Right lobe of liver (tissue), 4 donors: ENCODE results near the gene CDH13.

Experiments used
- CTCF ChIP-seq, 4 donors: fragments of 200-600 bp in 3 of 4; fragments of 450-650 bp in 1 of 4; IDR thresholded peaks; one replicate each; pipeline versions ENCODE4 v1.5.1 to v1.8.0; 2016 to 2022; ENCODE audit warnings: antibody characterized with exemption in 4 of 4, mild to moderate bottlenecking in 2 of 4
- POLR2A ChIP-seq: fragments of 450-650 bp; IDR thresholded peaks from one replicate; pipeline ENCODE4 v1.6.1; 2017; ENCODE audit warnings: antibody characterized with exemption, mild to moderate bottlenecking
- donor health status: DM: no; HTN: no; CAD: no.
- donor health status: DM: no; HTN: no; CAD: no.
- donor health status: DM: no; HTN: yes; CAD: no.

GRCh38 chr16:83510906-83511305 lies 884.1 kb downstream of the CDH13 start:
- TF ChIP-seq CTCF (IDR thresholded peaks at IDR 0.05) (no peak), POLR2A (no peak)
